IgD-negative memory B cell (primary cell): ENCODE data around the gene DPCD. TPM values are rescaled to one million over a fixed set of nuclear protein-coding genes. Genes with fewer than 3 reads are reported as not detected.

Experiments
- H3K27ac Mint-ChIP-seq, 3 donors: one replicate each; pipeline ENCODE4 v1.8.0; 2020 to 2022; ENCODE audit warnings: mild to moderate bottlenecking in 3 of 3, mixed read lengths in 3 of 3, moderate library complexity in 1 of 3
- H3K27me3 Mint-ChIP-seq: one replicate; pipeline ENCODE4 v1.8.0; 2021; ENCODE audit warnings: mixed read lengths
- H3K36me3 Mint-ChIP-seq: one replicate; pipeline ENCODE4 v1.8.0; 2020; ENCODE audit warnings: mild to moderate bottlenecking, mixed read lengths
- H3K4me1 Mint-ChIP-seq, 3 donors: one replicate each; pipeline ENCODE4 v1.8.0; 2020 to 2022; ENCODE audit warnings: mixed read lengths in 3 of 3, mild to moderate bottlenecking in 1 of 3
- H3K4me3 Mint-ChIP-seq, 4 donors: one replicate each; pipeline ENCODE4 v1.8.0; 2020 to 2022; ENCODE audit warnings: mild to moderate bottlenecking in 4 of 4, mixed read lengths in 4 of 4, moderate library complexity in 3 of 4
- H3K9me3 Mint-ChIP-seq, 3 donors: one replicate each; pipeline ENCODE4 v1.8.0; 2020 to 2021; ENCODE audit warnings: mixed read lengths in 3 of 3, mild to moderate bottlenecking in 1 of 3
- polyA plus RNA-seq: library from polyadenylated mRNA; unstranded; fragments of 300-500 nt; fragmentation: Illumina TruSeq; gene quantifications from one replicate; pipeline ENCODE4 v1.2.3, GENCODE V29; 2021

DPCD gene
- 2.2 TPM for polyA plus RNA-seq

DNA sequence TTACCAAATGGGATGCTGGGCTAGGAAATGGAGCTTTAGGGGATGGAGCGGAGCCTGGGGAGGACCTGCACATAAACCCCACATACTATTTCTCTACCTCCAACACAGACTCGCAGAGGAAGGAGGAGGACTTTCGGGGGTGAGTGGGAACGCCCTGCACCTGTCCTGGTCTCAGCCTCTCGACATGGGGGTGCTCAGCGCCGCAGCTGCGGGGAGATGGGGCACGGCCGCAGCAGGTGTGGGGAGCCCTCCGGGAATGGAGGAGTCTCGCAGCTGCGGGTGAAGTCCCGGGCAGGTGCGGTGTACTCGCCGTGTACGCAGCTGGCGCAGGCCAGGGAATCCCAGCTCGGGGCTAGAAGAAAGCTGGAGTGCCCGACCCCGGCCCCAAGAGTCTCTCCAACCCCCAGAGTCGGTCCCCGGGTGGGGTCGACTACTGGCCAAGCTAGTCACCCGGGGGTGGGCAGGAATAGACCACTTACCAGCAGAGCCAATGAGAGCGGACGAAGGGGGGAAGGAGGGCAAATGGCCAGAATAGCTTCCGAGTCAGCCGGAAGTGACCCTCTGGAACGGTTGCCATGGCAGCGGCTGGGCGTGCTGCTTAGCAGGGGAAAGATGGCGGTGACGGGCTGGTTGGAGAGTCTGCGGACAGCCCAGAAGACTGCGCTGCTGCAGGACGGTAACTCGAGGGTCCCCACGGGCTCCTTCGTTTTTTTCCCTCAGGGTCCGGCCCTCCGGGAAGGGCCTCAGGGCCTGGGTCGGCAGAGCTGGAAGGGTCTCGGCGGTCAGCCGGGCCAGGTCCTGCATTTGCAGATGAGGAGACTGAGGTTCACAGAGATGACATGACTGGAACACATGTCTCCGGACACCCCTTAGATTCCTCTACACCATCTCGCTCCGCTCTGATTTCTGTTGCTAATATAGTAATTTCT lies at the start of gene DPCD, which contains the start of gene POLL:
TSS of gene DPCD (plus strand) at position 597 of the 929 bp plus-strand sequence. CDS start at position 613, 16 bp downstream.
TSS of gene POLL (minus strand) at position 533 of the 929 bp plus-strand sequence. CDS start 897 bp downstream, outside the sequence.
- Mint-ChIP-seq H3K27me3 (no peaks in the 10 kb centered on the region), H3K27ac (peak within 1 kb of the TSS; percentile 76 to 87 (median 80)), H3K4me1 (peaks cover 9 to 17% (median 11%) of the 10 kb centered on the region in 3 donors), H3K4me3 (peak within 1 kb of the TSS; percentile 91 to 98 (median 96)), H3K9me3 (no peaks in the 10 kb centered on the region), H3K36me3 (no peaks in the 10 kb centered on the region)

DNA sequence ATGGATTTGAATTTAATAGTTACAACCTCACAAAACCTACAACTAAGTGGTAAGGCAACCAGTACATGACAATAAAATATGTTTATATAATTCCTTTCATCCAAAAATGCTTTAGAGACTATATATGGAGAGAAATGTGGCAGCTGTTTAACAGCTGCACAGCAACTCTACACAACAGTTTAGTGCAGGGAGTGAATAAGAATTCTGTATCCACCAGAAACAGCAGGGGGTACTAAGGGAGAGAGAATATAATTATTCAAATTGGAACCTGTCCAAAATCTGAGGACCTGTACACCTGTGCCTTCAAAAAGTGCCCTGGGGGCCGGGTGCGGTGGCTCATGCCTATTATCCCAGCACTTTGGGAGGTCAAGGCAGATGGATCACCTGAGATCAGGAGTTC lies 49.7 kb upstream of the DPCD start:
- H3K9me3 Mint-ChIP-seq = no peaks in the 10 kb centered on the region
- H3K27ac Mint-ChIP-seq = no peak overlapping the region
- peaks cover 0 to under 1% (median 0%) of the 10 kb centered on the region in 3 donors for H3K4me1 Mint-ChIP-seq
- H3K27me3 Mint-ChIP-seq = no peaks in the 10 kb centered on the region
- H3K4me3 Mint-ChIP-seq = no peak overlapping the region
- peaks cover 5% of the 10 kb centered on the region for H3K36me3 Mint-ChIP-seq

DNA sequence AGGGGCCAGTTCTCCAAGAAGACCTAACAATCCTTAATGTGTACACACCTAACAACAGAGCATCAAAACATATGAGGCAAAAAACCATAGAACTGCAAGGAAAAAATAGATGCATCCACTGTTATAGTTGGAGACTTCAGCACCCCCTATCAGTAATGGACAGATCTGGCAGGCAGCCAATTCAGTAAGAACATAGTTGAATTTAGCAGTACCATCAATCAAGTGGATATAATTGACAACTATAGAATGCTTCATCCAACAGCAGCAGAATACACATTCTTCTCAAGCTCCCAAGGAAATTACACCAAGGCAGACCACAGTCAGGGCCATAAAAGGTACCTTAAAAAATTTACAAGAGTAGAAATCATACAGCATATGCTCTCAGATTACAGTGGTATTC lies 42.2 kb upstream of the DPCD start:
- Mint-ChIP-seq H3K27ac (no peak overlapping the region), H3K36me3 (peaks cover 2% of the 10 kb centered on the region), H3K4me1 (peaks cover 0 to 1% (median 0%) of the 10 kb centered on the region in 3 donors), H3K4me3 (no peak overlapping the region), H3K27me3 (no peaks in the 10 kb centered on the region), H3K9me3 (no peaks in the 10 kb centered on the region)

DNA sequence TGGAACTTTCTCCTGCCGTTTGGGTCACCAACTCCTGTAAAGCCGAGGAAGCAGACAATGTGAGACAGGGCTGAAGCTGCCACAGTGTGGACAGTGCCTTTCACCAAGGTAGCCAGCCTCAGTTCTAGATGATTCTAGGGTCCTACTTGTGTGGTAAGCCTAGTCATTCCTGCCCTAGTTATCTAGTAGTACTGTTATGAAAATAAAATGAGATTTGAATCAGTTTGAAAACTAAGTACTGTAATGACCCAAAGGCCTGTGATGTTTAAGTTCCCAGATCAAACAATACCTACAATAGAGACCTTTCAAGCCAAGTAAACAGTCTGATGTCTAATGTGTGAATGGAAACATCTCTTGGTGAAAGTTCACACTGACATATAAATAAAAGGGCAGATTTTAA lies 37.2 kb upstream of the DPCD start:
- Mint-ChIP-seq H3K9me3 (no peaks in the 10 kb centered on the region), H3K27ac (no peak overlapping the region), H3K4me1 (no peaks in the 10 kb centered on the region), H3K36me3 (peaks cover 5% of the 10 kb centered on the region), H3K4me3 (no peak overlapping the region), H3K27me3 (no peaks in the 10 kb centered on the region)

- Mint-ChIP-seq H3K9me3 (no peaks in the 10 kb centered on the region), H3K27me3 (no peaks in the 10 kb centered on the region), H3K36me3 (peaks cover 5% of the 10 kb centered on the region), H3K27ac (no peak overlapping the region), H3K4me1 (no peaks in the 10 kb centered on the region), H3K4me3 (no peak overlapping the region)
Measured at GRCh38 chr10:101552442-101552841, 35.7 kb upstream of the DPCD start.

- H3K36me3 Mint-ChIP-seq = peaks cover 4% of the 10 kb centered on the region
- H3K4me1 Mint-ChIP-seq = peaks cover 0 to 11% (median 2%) of the 10 kb centered on the region in 3 donors
- H3K4me3 Mint-ChIP-seq = no peak overlapping the region
- H3K27me3 Mint-ChIP-seq = peaks cover 7% of the 10 kb centered on the region
- no peak overlapping the region for H3K27ac Mint-ChIP-seq
- H3K9me3 Mint-ChIP-seq = no peaks in the 10 kb centered on the region
Measured at GRCh38 chr10:101557541-101557940, 30.6 kb upstream of the DPCD start.

DNA sequence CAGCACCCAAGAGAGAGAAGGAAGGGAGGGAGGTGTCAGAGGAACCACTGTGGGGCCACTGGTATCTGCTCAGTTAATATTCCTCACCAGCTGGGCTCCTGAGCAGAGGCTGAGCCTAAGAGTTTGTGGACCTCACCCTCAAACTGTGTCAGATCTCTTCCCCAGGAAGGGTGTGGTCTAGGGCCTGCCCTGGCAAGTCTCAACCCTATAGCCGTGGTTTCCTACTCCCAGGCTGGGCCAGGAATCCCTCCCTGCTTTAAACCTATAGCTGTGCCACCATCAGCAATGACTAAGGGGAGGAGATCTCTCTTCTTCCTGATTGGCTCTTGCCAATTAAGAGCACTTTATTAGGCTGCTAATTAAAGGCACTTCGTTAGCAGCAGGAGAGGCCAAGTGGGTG lies 29.9 kb upstream of the DPCD start:
- no peak overlapping the region for H3K27ac Mint-ChIP-seq

DNA sequence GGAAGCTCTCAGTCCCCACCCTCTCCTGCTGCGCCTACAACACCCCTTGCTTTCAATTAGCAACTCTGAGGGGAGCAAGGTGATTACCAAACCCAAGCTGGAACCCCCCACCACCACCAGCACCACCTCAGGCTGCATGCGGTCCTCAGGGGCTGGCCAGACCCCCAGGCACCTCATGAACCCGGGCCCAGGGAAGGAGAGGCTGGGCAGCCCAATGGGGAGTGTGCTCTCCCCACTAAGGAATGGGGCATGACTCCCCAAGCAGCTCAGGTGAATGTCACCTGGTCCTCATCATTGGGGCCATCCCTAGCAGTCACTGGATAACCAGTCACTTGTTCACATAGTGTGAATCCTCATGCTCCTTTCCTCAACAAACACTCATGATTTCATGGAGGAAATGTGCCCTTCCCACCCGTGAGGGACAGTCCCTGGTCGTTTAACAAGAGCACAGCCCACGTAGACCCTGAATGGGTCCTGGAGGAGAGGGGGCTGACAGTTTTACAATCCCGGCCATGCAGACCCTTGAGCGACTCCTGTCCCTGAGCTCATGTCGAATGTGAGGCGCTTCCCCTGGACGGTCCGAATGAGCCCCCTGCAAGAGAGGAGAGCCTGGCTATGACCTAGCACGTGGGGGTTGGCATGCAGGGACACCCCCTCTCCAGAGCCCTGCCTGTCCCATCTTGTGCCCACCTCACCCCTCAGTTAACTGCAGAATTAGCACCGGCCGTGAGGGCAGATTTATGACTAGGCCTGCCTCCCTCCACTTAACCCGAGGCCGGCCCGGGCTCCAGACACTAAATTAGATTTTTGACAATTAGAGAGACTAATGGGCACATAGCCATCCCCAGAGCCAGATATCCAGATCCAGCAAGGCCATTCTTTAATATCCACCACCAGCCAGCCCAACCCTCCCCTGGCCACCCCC lies 29.2 kb upstream of the DPCD start:
- no peak overlapping the region for H3K27ac Mint-ChIP-seq
- H3K4me1 Mint-ChIP-seq = peaks cover 0 to 11% (median 2%) of the 10 kb centered on the region in 3 donors
- H3K4me3 Mint-ChIP-seq = peak overlapping the region in 2 of 4 donors; percentile 5 to 12
- peaks cover 7% of the 10 kb centered on the region for H3K27me3 Mint-ChIP-seq
- H3K36me3 Mint-ChIP-seq = no peaks in the 10 kb centered on the region
- H3K9me3 Mint-ChIP-seq = no peaks in the 10 kb centered on the region

More for the DNA sequence above, 29.9 kb upstream of the DPCD start:
- Mint-ChIP-seq H3K4me1 (peaks cover 0 to 11% (median 2%) of the 10 kb centered on the region in 3 donors), H3K4me3 (no peak overlapping the region), H3K27me3 (peaks cover 7% of the 10 kb centered on the region), H3K36me3 (no peaks in the 10 kb centered on the region), H3K9me3 (no peaks in the 10 kb centered on the region)

- Mint-ChIP-seq H3K36me3 (no peaks in the 10 kb centered on the region), H3K27me3 (peaks cover 10% of the 10 kb centered on the region), H3K27ac (no peak overlapping the region), H3K4me3 (peak overlapping the region in 1 of 4 donors; percentile 13), H3K9me3 (no peaks in the 10 kb centered on the region), H3K4me1 (peaks cover 0 to 11% (median 2%) of the 10 kb centered on the region in 3 donors)
Measured at GRCh38 chr10:101559596-101560297, 28.4 kb upstream of the DPCD start.

- no peaks in the 10 kb centered on the region for H3K36me3 Mint-ChIP-seq
- no peak overlapping the region for H3K4me3 Mint-ChIP-seq
- no peaks in the 10 kb centered on the region for H3K9me3 Mint-ChIP-seq
- peaks cover 16% of the 10 kb centered on the region for H3K27me3 Mint-ChIP-seq
- no peak overlapping the region for H3K27ac Mint-ChIP-seq
- peaks cover 0 to 11% (median 2%) of the 10 kb centered on the region in 3 donors for H3K4me1 Mint-ChIP-seq
Measured at GRCh38 chr10:101560298-101561067, 27.6 kb upstream of the DPCD start.

DNA sequence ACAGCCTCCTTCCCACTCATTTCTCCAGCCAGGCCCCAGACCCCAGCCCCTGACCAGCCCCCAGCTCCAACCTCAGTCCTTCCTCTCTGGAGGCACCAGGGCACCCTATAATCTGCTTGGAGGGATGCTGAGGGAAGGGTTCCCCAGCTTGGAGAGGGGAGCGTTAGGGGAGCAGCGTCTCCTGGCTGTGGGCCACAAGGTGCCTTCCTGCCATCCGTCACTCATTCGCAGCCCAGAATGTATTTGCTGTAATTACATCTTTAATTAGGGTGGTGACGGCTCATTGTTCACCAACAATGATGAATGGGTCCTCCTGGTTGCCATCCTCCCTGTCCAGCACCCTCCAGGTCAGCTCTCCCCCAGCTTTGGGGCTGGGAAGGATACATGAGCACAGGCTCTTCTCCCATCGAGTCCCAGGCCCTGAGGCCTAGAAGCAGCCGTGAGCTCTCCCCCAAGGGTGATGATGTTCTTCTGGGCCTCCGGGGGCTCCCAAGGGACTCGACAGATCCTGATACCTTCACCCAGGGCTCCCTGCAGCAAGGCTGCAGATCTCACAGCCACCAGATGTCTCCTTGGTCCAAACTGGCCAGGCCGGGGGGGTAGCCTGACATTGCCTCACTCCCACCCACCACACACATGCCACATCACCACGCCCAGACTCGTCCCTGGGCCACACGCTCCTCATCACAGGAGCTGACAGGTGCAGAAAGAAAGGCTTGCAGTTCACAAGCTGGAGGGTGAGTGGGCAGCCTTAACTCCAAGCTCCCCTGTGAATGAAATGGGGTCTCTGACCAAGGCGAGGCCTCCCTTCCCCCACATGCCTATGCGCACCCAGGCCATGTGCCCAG lies 26.8 kb upstream of the DPCD start:
- Mint-ChIP-seq H3K36me3 (no peaks in the 10 kb centered on the region), H3K27ac (peak overlapping the region in 1 of 3 donors; percentile 45), H3K4me1 (peaks cover 0 to 13% (median 2%) of the 10 kb centered on the region in 3 donors), H3K9me3 (no peaks in the 10 kb centered on the region), H3K27me3 (peaks cover 24% of the 10 kb centered on the region), H3K4me3 (no peak overlapping the region)

GRCh38 chr10:101562231-101562630 lies 25.9 kb upstream of the DPCD start:
- no peak overlapping the region for H3K27ac Mint-ChIP-seq
- H3K9me3 Mint-ChIP-seq = no peaks in the 10 kb centered on the region
- no peak overlapping the region for H3K4me3 Mint-ChIP-seq
- no peaks in the 10 kb centered on the region for H3K36me3 Mint-ChIP-seq
- H3K4me1 Mint-ChIP-seq = peaks cover 0 to 16% (median 5%) of the 10 kb centered on the region in 3 donors
- peaks cover 30% of the 10 kb centered on the region for H3K27me3 Mint-ChIP-seq

DNA sequence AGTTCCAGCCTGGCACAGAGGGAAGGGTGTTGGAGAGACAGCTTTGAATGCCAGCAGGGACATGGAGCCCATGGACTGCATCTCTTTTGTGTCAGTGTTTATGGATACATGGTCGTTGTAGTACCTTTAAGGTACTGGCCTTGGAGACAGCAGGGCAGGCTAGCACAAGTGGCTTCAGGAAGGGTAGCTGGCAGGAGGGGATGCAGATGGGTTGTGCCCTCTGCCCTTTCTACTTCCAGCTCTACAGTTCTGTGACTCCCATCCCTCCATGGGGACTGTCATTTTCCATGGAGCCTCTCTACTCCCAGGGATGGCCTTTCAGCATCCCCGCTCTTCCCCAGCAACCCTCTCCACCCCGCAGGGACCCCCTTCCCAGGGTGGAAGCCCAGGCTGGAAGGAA lies 25.1 kb upstream of the DPCD start:
- H3K27ac Mint-ChIP-seq = no peak overlapping the region

More for the DNA sequence above, 25.1 kb upstream of the DPCD start:
- Mint-ChIP-seq H3K4me3 (no peak overlapping the region), H3K4me1 (peaks cover 0 to 14% (median 3%) of the 10 kb centered on the region in 3 donors), H3K36me3 (no peaks in the 10 kb centered on the region), H3K9me3 (no peaks in the 10 kb centered on the region), H3K27me3 (peaks cover 38% of the 10 kb centered on the region)
